GM06990 (cell line): ENCODE data around the gene GNB5.

Experiments
- DNase-seq: peaks from one replicate; pipeline ENCODE4 v3.0.0-alpha.2; 2011; ENCODE audit not compliant: insufficient read length; ENCODE audit errors: extremely low read depth
- H3K27me3 ChIP-seq: replicated peaks from 2 replicates; pipeline ENCODE4 v1.6.0; 2011; ENCODE audit warnings: low read length; ENCODE audit not compliant: control insufficient read depth, insufficient read depth
- H3K36me3 ChIP-seq: 2 replicates; pipeline ENCODE4 v1.5.1; 2011; ENCODE audit warnings: low read length; ENCODE audit not compliant: control insufficient read depth, insufficient read depth
- H3K4me3 ChIP-seq: replicated peaks from 2 replicates; pipeline ENCODE4 v1.5.1; 2011; ENCODE audit warnings: low read depth, mild to moderate bottlenecking, control low read depth, low read length
- TF ChIP-seq, protein P1 (sequence below): IDR thresholded peaks from 2 replicates; pipeline ENCODE4 v1.5.1; 2011; ENCODE audit warnings: low read length, control low read depth, mild to moderate bottlenecking, inconsistent platforms; ENCODE audit not compliant: insufficient read depth, poor library complexity, severe bottlenecking

GNB5 gene

DNA sequence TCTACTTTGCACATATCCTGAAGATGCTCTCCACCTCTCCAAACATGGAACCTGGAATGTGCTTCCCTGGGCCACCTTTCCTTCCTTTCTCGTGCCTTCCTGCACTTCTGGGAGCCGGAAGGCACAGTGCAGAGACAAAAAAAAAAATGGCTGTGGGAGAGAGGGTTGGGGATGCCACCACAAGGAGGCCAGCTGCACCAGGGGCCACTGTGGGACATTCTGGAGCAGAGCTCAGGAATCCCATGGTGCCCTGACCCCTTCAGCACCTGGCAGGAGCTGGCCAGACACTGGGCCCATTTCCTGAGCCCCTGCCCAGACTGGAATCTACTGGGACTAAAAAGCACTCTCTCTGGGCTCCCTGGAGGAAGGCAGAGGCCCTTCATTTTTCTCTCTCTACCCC is 70.7 kb downstream of the GNB5 start:
- Histone ChIP-seq H3K36me3 (no peaks in the 10 kb centered on the region), H3K4me3 (no peak overlapping the region), H3K27me3 (no peaks in the 10 kb centered on the region)
- no peak for DNase-seq
- TF ChIP-seq, protein P1, sequence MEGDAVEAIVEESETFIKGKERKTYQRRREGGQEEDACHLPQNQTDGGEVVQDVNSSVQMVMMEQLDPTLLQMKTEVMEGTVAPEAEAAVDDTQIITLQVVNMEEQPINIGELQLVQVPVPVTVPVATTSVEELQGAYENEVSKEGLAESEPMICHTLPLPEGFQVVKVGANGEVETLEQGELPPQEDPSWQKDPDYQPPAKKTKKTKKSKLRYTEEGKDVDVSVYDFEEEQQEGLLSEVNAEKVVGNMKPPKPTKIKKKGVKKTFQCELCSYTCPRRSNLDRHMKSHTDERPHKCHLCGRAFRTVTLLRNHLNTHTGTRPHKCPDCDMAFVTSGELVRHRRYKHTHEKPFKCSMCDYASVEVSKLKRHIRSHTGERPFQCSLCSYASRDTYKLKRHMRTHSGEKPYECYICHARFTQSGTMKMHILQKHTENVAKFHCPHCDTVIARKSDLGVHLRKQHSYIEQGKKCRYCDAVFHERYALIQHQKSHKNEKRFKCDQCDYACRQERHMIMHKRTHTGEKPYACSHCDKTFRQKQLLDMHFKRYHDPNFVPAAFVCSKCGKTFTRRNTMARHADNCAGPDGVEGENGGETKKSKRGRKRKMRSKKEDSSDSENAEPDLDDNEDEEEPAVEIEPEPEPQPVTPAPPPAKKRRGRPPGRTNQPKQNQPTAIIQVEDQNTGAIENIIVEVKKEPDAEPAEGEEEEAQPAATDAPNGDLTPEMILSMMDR: no peak

DNA sequence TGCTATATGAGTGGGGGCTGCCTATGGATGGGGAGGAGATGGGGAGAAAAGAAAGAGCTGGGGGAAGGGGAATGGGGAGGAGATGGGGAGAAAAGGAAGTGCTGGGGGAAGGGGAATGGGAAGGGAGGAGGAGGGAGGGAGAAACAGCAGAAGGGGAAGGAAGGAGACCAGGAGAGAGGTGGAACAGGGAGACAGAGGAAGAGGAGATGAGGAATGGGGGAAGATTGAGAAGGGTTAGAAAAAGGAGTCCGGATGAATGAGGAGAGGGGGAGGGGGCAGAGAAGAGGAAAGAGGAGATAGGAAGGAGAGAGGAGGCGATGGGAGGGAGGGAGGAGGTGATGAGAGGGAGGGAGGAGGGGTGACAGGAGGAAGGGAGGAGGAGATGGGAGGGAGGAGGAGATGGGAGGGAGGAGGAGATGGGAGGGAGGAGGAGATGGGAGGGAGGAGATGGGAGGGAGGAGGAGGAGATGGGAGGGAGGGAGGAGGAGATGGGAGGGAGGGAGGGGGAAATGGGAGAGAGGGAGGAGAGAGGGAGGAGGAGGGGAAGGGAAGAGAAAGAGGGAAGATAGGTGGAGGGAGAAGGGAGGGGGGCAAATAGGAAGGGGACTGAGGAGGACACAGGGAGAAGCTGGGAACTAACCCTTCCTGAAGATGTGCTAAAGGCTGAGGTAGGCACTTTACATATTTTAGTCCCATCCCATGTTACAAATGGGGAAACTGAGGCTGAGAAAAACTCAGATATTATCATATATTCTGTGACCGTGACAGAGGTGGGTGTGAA is 72.0 kb downstream of the GNB5 start:
- no peak overlapping the region for H3K4me3 ChIP-seq
- no peak for DNase-seq
- H3K36me3 ChIP-seq: no peaks in the 10 kb centered on the region
- TF ChIP-seq, protein P1: no peak
- H3K27me3 ChIP-seq: no peaks in the 10 kb centered on the region

DNA sequence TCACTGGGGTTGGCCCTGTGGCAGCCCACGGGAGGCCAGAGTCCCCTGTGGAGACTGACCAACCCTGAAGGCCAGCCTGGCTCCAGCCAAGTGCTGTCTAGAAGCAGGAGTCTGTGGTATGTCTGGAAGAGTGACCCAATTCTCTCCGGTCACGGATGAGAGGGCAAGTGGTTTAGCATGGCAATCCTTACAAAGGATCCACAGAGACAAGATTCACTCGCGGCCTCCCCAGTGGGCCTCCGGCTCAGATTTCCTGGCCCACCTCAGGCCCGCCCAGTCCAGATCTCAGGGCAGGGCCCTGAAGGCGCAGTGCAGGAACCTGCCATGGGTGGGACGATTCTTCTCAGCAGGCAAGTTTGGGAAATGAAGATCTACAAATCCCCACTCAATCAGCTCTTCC is 73.6 kb downstream of the GNB5 start:
- Histone ChIP-seq H3K27me3 (no peaks in the 10 kb centered on the region), H3K36me3 (no peaks in the 10 kb centered on the region), H3K4me3 (no peak overlapping the region)
- TF ChIP-seq, protein P1: no peak
- no peak for DNase-seq

DNA sequence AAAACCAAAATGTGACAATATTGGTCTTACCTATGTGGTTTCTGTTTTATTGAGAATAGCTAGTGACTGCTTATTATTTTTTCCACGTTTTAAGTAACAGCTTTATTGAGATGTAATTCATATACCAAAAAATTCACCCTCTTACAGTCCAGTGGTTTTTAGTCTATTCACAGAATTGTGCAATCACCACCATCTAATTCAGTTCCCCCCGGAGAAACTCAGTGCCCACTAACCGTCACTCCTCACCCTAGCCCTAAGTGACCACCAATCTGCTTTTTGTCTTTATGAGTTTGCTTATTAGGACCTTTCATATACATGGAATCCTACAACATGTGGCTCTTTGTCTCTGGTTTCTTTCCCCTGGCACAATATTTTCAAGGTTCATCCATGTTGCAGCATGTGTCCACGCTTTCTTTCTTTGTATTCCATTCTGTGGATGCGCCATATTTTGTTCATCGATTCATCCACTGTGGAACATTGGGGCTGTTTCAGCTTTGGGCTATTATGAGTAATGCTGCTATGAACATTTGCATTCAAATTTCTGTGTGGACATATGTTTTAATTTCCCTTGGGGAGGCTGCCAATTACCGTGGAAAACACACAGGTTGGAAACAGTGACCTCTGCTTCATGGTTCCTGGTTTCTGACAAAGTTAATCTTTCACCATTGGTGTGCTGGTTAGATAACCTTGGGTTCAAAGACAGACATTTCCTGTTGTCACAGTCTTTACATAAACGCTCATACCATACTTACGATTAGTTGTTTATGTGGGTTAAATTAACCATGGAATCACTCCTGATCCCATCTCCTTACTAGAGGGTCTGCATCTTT is 75.4 kb downstream of the GNB5 start:
- TF ChIP-seq, protein P1: no peak
- no peak for DNase-seq
- Histone ChIP-seq H3K27me3 (no peaks in the 10 kb centered on the region), H3K4me3 (no peak overlapping the region), H3K36me3 (no peaks in the 10 kb centered on the region)

- no peak overlapping the region for H3K4me3 ChIP-seq
- DNase-seq: no peak
- TF ChIP-seq, protein P1: no peak
- no peaks in the 10 kb centered on the region for H3K36me3 ChIP-seq
- H3K27me3 ChIP-seq: no peaks in the 10 kb centered on the region
Measured at GRCh38 chr15:52114261-52115055, 76.7 kb downstream of the GNB5 start.
